ENCODE measurements around the gene CDH9.

DNA sequence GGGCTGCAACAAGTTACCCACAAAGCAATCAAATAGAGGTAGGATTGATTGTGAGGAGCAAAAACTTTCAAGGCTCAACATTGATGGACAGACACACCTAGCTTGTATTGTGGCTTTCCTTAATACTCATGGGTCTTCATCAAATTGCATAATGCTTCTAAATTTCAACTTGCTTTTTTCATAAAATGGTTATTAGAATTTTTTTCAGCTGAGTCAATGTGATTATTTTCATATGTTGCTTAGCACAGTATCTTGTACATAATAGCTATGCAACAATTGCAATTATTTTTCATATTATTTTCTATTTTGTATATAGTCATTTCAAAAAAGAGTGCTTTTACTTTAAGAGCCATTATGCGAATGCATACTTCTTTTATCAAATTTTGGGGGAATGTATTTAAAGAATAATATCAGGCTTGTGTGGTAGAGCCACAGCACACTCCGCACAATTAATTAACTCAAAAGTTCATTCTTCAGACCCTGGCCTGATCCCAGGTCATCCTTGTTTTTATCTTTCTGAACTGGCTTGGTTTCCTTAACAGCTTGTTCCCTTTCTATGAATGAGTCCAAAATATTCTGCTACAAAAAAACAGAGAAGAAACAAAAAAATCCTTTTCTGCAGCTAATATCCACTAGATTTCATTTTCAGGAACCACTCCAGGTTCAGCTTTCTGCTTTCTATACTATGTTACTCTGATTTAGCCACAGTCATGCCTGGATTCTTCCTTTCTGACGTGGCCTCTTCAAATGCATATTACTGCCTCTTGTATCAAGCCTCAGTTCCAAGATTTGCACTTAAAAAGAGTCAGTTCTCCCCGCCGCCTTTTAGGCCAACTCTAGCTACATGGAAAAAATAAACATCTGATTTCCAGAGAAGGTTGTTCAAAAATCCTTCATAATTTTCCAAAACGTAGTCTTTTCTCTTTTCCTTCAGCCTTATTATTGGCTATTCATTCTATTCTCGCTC is 45.3 kb upstream of the CDH9 start:
- TF ChIP-seq, protein P1, sequence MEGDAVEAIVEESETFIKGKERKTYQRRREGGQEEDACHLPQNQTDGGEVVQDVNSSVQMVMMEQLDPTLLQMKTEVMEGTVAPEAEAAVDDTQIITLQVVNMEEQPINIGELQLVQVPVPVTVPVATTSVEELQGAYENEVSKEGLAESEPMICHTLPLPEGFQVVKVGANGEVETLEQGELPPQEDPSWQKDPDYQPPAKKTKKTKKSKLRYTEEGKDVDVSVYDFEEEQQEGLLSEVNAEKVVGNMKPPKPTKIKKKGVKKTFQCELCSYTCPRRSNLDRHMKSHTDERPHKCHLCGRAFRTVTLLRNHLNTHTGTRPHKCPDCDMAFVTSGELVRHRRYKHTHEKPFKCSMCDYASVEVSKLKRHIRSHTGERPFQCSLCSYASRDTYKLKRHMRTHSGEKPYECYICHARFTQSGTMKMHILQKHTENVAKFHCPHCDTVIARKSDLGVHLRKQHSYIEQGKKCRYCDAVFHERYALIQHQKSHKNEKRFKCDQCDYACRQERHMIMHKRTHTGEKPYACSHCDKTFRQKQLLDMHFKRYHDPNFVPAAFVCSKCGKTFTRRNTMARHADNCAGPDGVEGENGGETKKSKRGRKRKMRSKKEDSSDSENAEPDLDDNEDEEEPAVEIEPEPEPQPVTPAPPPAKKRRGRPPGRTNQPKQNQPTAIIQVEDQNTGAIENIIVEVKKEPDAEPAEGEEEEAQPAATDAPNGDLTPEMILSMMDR (conservative IDR thresholded peaks at IDR 0.05) = no peak
- TF ChIP-seq ZFX (IDR thresholded peaks at IDR 0.05) = no peak

All from C4-2B (cell line).